PC-9 (cell line): ENCODE results near the gene CALN1. TPM values are rescaled to one million over a fixed set of nuclear protein-coding genes. Genes with fewer than 3 reads are reported as not detected.

Source experiments
- BruUV-seq: library from RNA; stranded (reverse); fragments of 400-500 nt; replicated peaks from 2 replicates; lab custom pipeline; 2021; lab: Mats Ljungman, UMichigan
- CTCF ChIA-PET: fragments of 300-600 bp; sonication (Branson Sonifier 250); formaldehyde crosslinking; loops from one replicate; lab custom pipeline; 2022; ENCODE audit warnings: antibody characterized with exemption; lab: Charles Lee
- POLR2A ChIA-PET: fragments of 300-600 bp; sonication (Branson Sonifier 250); formaldehyde crosslinking; loops from one replicate; lab custom pipeline; 2022; ENCODE audit warnings: antibody characterized with exemption; ENCODE audit not compliant: unreplicated experiment; lab: Charles Lee
- DNase-seq, 2 experiments: peaks; one replicate each; pipeline versions ENCODE4 v3.0.0 to v3.0.0-alpha.2; 2015 to 2022; ENCODE audit warnings: mixed read lengths in 1 of 2
- H2AFZ ChIP-seq: fragments of 200-600 bp; sonication (generic); 2 replicates; pipeline ENCODE4 v1.8.1; 2017; ENCODE audit warnings: antibody characterized with exemption
- H3F3A ChIP-seq: fragments of 200-600 bp; sonication (generic); 2 replicates; pipeline ENCODE4 v1.8.1; 2017; ENCODE audit warnings: antibody characterized with exemption, mild to moderate bottlenecking, low read depth; ENCODE audit not compliant: insufficient read depth
- H3K27ac ChIP-seq: fragments of 200-600 bp; sonication (generic); 2 replicates; pipeline ENCODE4 v1.6.1; 2016; ENCODE audit warnings: mixed run types
- H3K27me3 ChIP-seq: fragments of 200-600 bp; sonication (generic); 2 replicates; pipeline ENCODE4 v1.6.1; 2016; ENCODE audit warnings: low read depth, mixed run types; ENCODE audit not compliant: insufficient read depth
- H3K36me3 ChIP-seq: fragments of 200-600 bp; sonication (generic); 2 replicates; pipeline ENCODE4 v1.6.1; 2016; ENCODE audit warnings: low read depth, mixed run types
- H3K4me1 ChIP-seq: fragments of 200-600 bp; sonication (generic); replicated peaks from 2 replicates; pipeline ENCODE4 v1.6.1; 2016; ENCODE audit warnings: mixed run types; ENCODE audit not compliant: insufficient read depth
- H3K4me2 ChIP-seq: fragments of 200-600 bp; sonication (generic); 2 replicates; pipeline ENCODE4 v1.6.1; 2017; ENCODE audit warnings: mixed run types
- H3K4me3 ChIP-seq: fragments of 200-600 bp; sonication (generic); 2 replicates; pipeline ENCODE4 v1.6.1; 2016; ENCODE audit warnings: mixed run types
- H3K79me2 ChIP-seq: fragments of 200-600 bp; sonication (generic); 2 replicates; pipeline ENCODE4 v1.6.1; 2017; ENCODE audit warnings: low read depth, mixed run types
- H3K9me2 ChIP-seq: fragments of 200-600 bp; sonication (generic); 2 replicates; pipeline ENCODE4 v1.8.1; 2017; ENCODE audit warnings: mild to moderate bottlenecking; ENCODE audit not compliant: insufficient read depth
- H3K9me3 ChIP-seq: fragments of 200-600 bp; sonication (generic); 2 replicates; pipeline ENCODE4 v1.8.1; 2016; ENCODE audit warnings: low read depth; ENCODE audit not compliant: insufficient read depth
- H4K20me1 ChIP-seq: fragments of 200-600 bp; sonication (generic); 2 replicates; pipeline ENCODE4 v1.8.1; 2017; ENCODE audit not compliant: insufficient read depth
- CTCF ChIP-seq: fragments of 200-600 bp; sonication (generic); conservative IDR thresholded peaks from 2 replicates; pipeline ENCODE4 v1.6.1; 2017; ENCODE audit warnings: mixed run types, antibody characterized with exemption, mild to moderate bottlenecking, moderate library complexity
- EZH2 ChIP-seq: fragments of 200-600 bp; sonication (generic); IDR thresholded peaks from 2 replicates; pipeline ENCODE4 v1.8.0; 2017; ENCODE audit warnings: antibody characterized with exemption, low read depth
- intact Hi-C: fragments of 100-400 bp; cut with micrococcal nuclease; formaldehyde crosslinking; loops from one replicate; pipeline ENCODE4 v1.10.0; 2022; ENCODE audit not compliant: unreplicated experiment
- total RNA-seq: library from RNA; stranded (reverse); gene quantifications from 2 replicates; pipeline ENCODE4 v1.2.3, GENCODE V29; 2021

Gene CALN1
- total RNA-seq, 1 experiment from 2014 or later: not detected

DNA sequence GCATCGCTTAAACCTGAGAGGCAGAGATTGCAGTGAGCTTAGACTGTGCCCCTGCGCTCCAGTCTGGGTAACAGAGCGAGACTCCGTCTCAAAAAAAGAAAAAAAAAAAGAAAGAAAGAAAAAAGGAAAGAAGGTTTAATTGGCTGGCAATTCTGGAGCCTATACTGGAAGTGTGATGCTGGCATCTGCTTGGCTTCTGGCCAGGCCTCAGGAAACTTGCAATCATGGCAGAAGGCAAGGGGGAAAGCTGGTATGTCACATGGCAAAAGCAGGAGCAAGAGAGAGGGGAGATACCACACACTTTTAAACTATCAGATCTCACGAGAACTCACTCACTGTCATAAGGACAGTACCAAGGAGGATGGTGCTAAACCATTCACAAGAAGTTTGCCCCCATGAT lies 190.0 kb downstream of the CALN1 start:
- H3K27me3 ChIP-seq: peaks cover 14% of the 10 kb centered on the region
- POLR2A ChIA-PET: no interaction called here
- intact Hi-C loops: no loop called here
- H3K4me2 ChIP-seq: no peak overlapping the region
- no peak overlapping the region for H3K27ac ChIP-seq
- CTCF ChIA-PET: no interaction called here
- no peaks in the 10 kb centered on the region for H3K9me2 ChIP-seq
- no peaks in the 10 kb centered on the region for H3K9me3 ChIP-seq
- no TSS peak for BruUV-seq
- no peak overlapping the region for H3K4me3 ChIP-seq
- no peaks in the 10 kb centered on the region for H3K79me2 ChIP-seq
- H3F3A ChIP-seq: no peaks in the 10 kb centered on the region
- H3K4me1 ChIP-seq: no peaks in the 10 kb centered on the region
- H2AFZ ChIP-seq: no peak overlapping the region
- DNase-seq: no peak
- no peak for TF ChIP-seq EZH2
- no peak for TF ChIP-seq CTCF
- no peaks in the 10 kb centered on the region for H3K36me3 ChIP-seq
- H4K20me1 ChIP-seq: no peaks in the 10 kb centered on the region

GRCh38 chr7:72219500-72219899 lies 192.6 kb downstream of the CALN1 start:
- DNase-seq: no peak
- Histone ChIP-seq H3K9me2 (no peaks in the 10 kb centered on the region), H3K4me2 (no peak overlapping the region), H3K27ac (no peak overlapping the region), H3K4me1 (no peaks in the 10 kb centered on the region), H3K27me3 (peaks cover 4% of the 10 kb centered on the region; the same call in 1 of the 2 replicates), H3K9me3 (no peaks in the 10 kb centered on the region), H4K20me1 (no peaks in the 10 kb centered on the region), H2AFZ (no peak overlapping the region), H3K79me2 (no peaks in the 10 kb centered on the region), H3F3A (no peaks in the 10 kb centered on the region), H3K4me3 (no peak overlapping the region), H3K36me3 (no peaks in the 10 kb centered on the region)
- intact Hi-C loops: no loop called here
- TF ChIP-seq CTCF (no peak), EZH2 (no peak)
- BruUV-seq: no TSS peak
- ChIA-PET POLR2A (no interaction called here), CTCF (no interaction called here)

DNA sequence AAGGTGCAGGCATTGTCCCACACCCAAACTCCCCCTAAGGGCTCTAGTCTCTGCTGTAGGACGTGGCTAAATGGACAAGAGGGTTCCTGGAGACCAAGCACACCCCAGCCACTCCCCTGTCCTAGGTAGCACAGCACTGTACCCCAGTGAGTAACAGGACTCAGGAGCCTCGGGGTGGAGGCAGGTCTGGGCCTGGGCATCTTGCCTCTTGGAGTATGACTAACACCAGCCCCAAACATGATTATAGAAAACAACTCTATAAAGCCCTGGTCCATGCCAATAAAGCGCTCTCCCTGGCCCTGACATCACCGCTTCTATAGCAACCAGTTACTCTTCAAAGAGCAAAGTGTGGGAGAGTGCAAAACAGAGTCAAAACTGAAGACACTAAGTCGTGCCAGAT lies 195.0 kb downstream of the CALN1 start:
- Histone ChIP-seq H3K27ac (no peak overlapping the region), H3F3A (no peaks in the 10 kb centered on the region), H3K4me3 (no peak overlapping the region), H3K9me2 (no peaks in the 10 kb centered on the region), H3K36me3 (no peaks in the 10 kb centered on the region), H3K9me3 (no peaks in the 10 kb centered on the region), H4K20me1 (no peaks in the 10 kb centered on the region), H3K4me1 (no peaks in the 10 kb centered on the region), H3K27me3 (peaks cover 19% of the 10 kb centered on the region; the same call in 1 of the 2 replicates), H2AFZ (no peak overlapping the region), H3K4me2 (no peak overlapping the region), H3K79me2 (no peaks in the 10 kb centered on the region)
- intact Hi-C loops: no loop called here
- DNase-seq: no peak
- CTCF ChIA-PET: no interaction called here
- POLR2A ChIA-PET: no interaction called here
- TF ChIP-seq EZH2: no peak
- no peak for TF ChIP-seq CTCF
- BruUV-seq: no TSS peak
